Lower leg skin (tissue), 4 donors: Measurements from ENCODE around the gene ZNF211. TPM values are rescaled to one million over a fixed set of nuclear protein-coding genes. Genes with fewer than 3 reads are reported as not detected.

Experiments used
- DNase-seq, 2 donors: peaks; one replicate each; pipeline ENCODE4 v3.0.0-alpha.2; 2019; ENCODE audit warnings: low spot score in 2 of 2
- H3K4me3 ChIP-seq: fragments of 200-600 bp; sonication (generic); 2 replicates; pipeline ENCODE4 v1.5.1; 2017; ENCODE audit warnings: mild to moderate bottlenecking, low read depth; ENCODE audit not compliant: poor library complexity, severe bottlenecking
- CTCF ChIP-seq, 3 donors: fragments of 450-650 bp; IDR thresholded peaks; one replicate each; pipeline ENCODE4 v1.5.1; 2016; ENCODE audit warnings: antibody characterized with exemption in 3 of 3, mild to moderate bottlenecking in 3 of 3, moderate library complexity in 2 of 3
- POLR2A ChIP-seq, 2 donors: fragments of 450-650 bp; IDR thresholded peaks; one replicate each; pipeline ENCODE4 v1.6.1; 2016 to 2017; ENCODE audit warnings: antibody characterized with exemption in 2 of 2, mild to moderate bottlenecking in 1 of 2, moderate library complexity in 1 of 2
- WGBS, 2 donors: methylation state at CpG; one replicate each; pipeline ENCODE4 v1.1.5; 2018; 5-methylcytosine and 5-hydroxymethylcytosine counted together
- intact Hi-C: fragments of 100-400 bp; cut with DNase I; formaldehyde crosslinking; loops from one replicate; pipeline ENCODE4 v1.15.0; 2023; ENCODE audit warnings: low total_unique reads
- total RNA-seq, 4 donors: library from RNA; depleted of rRNA; stranded (reverse); fragments of >200 nt; gene quantifications; one replicate each; pipeline ENCODE4 v1.1.0, GENCODE V29; 2016

ZNF211 gene
- 10 to 100 TPM; 12.9 to 33.5 (median 17.7) TPM for total RNA-seq

- WGBS, 2 donors: 1 to 2% methylated on average over 29 to 32 of the region's 59 CpGs
- DNase-seq: peak; percentile 89 to 98
- no peak for TF ChIP-seq CTCF (IDR thresholded peaks at IDR 0.05)
- no peak for TF ChIP-seq POLR2A (IDR thresholded peaks at IDR 0.05)
- H3K4me3 ChIP-seq: peak within 1 kb of the TSS; percentile 81
- intact Hi-C loops: no loop called here
These were observed at the start of gene ZNF211 for GRCh38 chr19:57632987-57633831. TSS of gene ZNF211 (plus strand) at chr19:57633168. CDS start at chr19:57633347, 179 bp downstream.

- WGBS, 2 donors: 2 to 6% methylated on average over 54 to 63 of the region's 76 CpGs
- peak within 1 kb of the TSS; percentile 24 for H3K4me3 ChIP-seq
- peak; percentile 86 to 97 for DNase-seq
- no peak for TF ChIP-seq CTCF (IDR thresholded peaks at IDR 0.05)
- TF ChIP-seq POLR2A (IDR thresholded peaks at IDR 0.05): no peak
- intact Hi-C loops: no loop called here
These were observed 49.2 kb upstream of the ZNF211 start, which contains the start of gene ZIK1 for GRCh38 chr19:57583521-57584416. TSS of gene ZIK1 (plus strand) at chr19:57584145. CDS start at chr19:57584357, 212 bp downstream.

GRCh38 chr19:57587529-57587928, 45.4 kb upstream of the ZNF211 start:
- no peak for DNase-seq
- WGBS, 2 donors: 90 to 96% methylated on average over 1 of the region's 1 CpG
- H3K4me3 ChIP-seq: no peak overlapping the region
- intact Hi-C loops: no loop called here
- TF ChIP-seq POLR2A (IDR thresholded peaks at IDR 0.05): no peak
- no peak for TF ChIP-seq CTCF (IDR thresholded peaks at IDR 0.05)

- no peak for TF ChIP-seq POLR2A (IDR thresholded peaks at IDR 0.05)
- TF ChIP-seq CTCF (IDR thresholded peaks at IDR 0.05): no peak
- intact Hi-C loops: no loop called here
- peak overlapping the region; percentile 81 for H3K4me3 ChIP-seq
- 57% methylated on average over 8 of the region's 8 CpGs for WGBS, 2 donors
- DNase-seq: no peak
These were observed 33.6 kb upstream of the ZNF211 start for GRCh38 chr19:57599377-57599760.

- peak; percentile 91 to 98 for DNase-seq
- intact Hi-C loops: no loop called here
- H3K4me3 ChIP-seq: peak within 1 kb of the TSS; percentile 81
- TF ChIP-seq POLR2A (IDR thresholded peaks at IDR 0.05) (no peak), CTCF (IDR thresholded peaks at IDR 0.05) (no peak)
- WGBS, 2 donors: 0 to 1% methylated on average over 17 to 53 of the region's 53 CpGs
These were observed 33.1 kb upstream of the ZNF211 start, which contains the start of gene ZNF530 for GRCh38 chr19:57599761-57600383. TSS of gene ZNF530 (plus strand) at chr19:57599885. CDS start at chr19:57604346, 4,461 bp downstream.
